ENCODE results near the gene DGLUCY. TPM values are rescaled to one million over a fixed set of nuclear protein-coding genes. Genes with fewer than 3 reads are reported as not detected.

DGLUCY gene
- total RNA-seq, 1 experiment from 2014 or later, result 67.0 TPM

DNA sequence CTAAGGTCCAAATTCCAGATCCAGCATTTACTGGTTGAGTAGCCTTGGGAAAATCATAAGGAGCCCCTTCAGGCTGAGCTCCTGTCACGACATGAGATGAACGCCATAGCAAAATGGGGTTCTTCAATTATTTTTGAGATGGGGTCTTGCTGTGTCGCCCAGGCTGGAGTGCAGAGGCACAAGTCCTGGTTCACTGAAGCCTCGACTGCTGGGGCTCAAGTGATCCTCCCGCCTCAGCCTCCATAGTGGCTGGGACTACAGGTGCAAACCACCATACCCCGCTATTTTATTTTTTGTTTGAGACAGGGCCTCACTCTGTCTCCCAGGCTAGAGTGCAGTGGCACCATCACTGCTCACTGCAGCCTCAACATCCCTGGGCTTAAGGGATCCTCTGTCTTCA lies 156.3 kb downstream of the DGLUCY start:
- Histone ChIP-seq H3K79me2 (ENCODE audit: insufficient read depth, low read length) (no peaks in the 10 kb centered on the region), H4K20me1 (ENCODE audit: insufficient read depth) (no peaks in the 10 kb centered on the region), H3K4me3 (replicated peaks in 1 of 2; ENCODE audit: low read depth in 1 of 2, low read length in 2 of 2) (no peak overlapping the region), H2AFZ (ENCODE audit: low read depth, low read length, poor library complexity, severe bottlenecking) (no peak overlapping the region), H3K36me3 (ENCODE audit: control insufficient read depth in 1 of 2, insufficient read depth in 2 of 2, low read length in 2 of 2) (no peaks in the 10 kb centered on the region), H3K4me1 (ENCODE audit: control insufficient read depth in 1 of 2, insufficient read depth in 2 of 2, low read length in 2 of 2) (no peaks in the 10 kb centered on the region), H3K4me2 (ENCODE audit: low read length) (no peak overlapping the region), H3K27ac (ENCODE audit: low read depth, low read length) (no peak overlapping the region), H3K9me2 (ENCODE audit: insufficient read depth) (no peaks in the 10 kb centered on the region), H3K9ac (ENCODE audit: low read length) (no peak overlapping the region), H3K9me3 (ENCODE audit: control insufficient read depth in 1 of 2, insufficient read depth in 1 of 2, low read depth in 1 of 2, low read length in 2 of 2) (no peaks in the 10 kb centered on the region), H3K27me3 (ENCODE audit: insufficient read depth, low read length) (no peaks in the 10 kb centered on the region)
- intact Hi-C loops (cut with micrococcal nuclease), result no loop called here
- ChIA-PET POLR2A (no interaction called here), CTCF (no interaction called here), RAD21 (ENCODE audit: low non-redundant PET in 1 of 2, low total read pairs in 2 of 2, uncharacterized antibody in 2 of 2, unreplicated experiment in 2 of 2) (no interaction called here)
- TF ChIP-seq RAD21 (IDR thresholded peaks at IDR 0.05; ENCODE audit: low read depth) (no peak), FOSL1 (IDR thresholded peaks at IDR 0.05; ENCODE audit: low read depth) (no peak), YY1 (IDR thresholded peaks at IDR 0.05; ENCODE audit: extremely low read depth, insufficient replicate concordance, low read depth, low read length) (no peak), TCF7L2 (IDR thresholded peaks at IDR 0.05; ENCODE audit: borderline replicate concordance, extremely low read depth, insufficient read depth, insufficient read length) (no peak), SIN3A (IDR thresholded peaks at IDR 0.05; ENCODE audit: low read depth) (no peak), POLR2A (IDR thresholded peaks at IDR 0.05; ENCODE audit: borderline replicate concordance, extremely low read depth, insufficient read depth, insufficient read length) (no peak), POLR2AphosphoS5 (IDR thresholded peaks at IDR 0.05; ENCODE audit: low read depth, low read length) (no peak), CBX3 (IDR thresholded peaks at IDR 0.05; ENCODE audit: low read depth) (no peak), ZNF274 (IDR thresholded peaks at IDR 0.05; ENCODE audit: low read depth, low read length) (no peak), EZH2 (IDR thresholded peaks at IDR 0.05) (no peak), EZH2phosphoT487 (IDR thresholded peaks at IDR 0.05; ENCODE audit: borderline replicate concordance) (no peak), JUND (IDR thresholded peaks at IDR 0.05) (no peak)
- TF ChIP-seq, protein P1, sequence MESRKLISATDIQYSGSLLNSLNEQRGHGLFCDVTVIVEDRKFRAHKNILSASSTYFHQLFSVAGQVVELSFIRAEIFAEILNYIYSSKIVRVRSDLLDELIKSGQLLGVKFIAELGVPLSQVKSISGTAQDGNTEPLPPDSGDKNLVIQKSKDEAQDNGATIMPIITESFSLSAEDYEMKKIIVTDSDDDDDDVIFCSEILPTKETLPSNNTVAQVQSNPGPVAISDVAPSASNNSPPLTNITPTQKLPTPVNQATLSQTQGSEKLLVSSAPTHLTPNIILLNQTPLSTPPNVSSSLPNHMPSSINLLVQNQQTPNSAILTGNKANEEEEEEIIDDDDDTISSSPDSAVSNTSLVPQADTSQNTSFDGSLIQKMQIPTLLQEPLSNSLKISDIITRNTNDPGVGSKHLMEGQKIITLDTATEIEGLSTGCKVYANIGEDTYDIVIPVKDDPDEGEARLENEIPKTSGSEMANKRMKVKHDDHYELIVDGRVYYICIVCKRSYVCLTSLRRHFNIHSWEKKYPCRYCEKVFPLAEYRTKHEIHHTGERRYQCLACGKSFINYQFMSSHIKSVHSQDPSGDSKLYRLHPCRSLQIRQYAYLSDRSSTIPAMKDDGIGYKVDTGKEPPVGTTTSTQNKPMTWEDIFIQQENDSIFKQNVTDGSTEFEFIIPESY (IDR thresholded peaks at IDR 0.05; ENCODE audit: extremely low read depth, insufficient replicate concordance, low read length), result no peak
- TF ChIP-seq, protein P2, sequence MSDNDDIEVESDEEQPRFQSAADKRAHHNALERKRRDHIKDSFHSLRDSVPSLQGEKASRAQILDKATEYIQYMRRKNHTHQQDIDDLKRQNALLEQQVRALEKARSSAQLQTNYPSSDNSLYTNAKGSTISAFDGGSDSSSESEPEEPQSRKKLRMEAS (IDR thresholded peaks at IDR 0.05), result no peak
- ATAC-seq, result no peak
- DNase-seq (ENCODE audit: low read depth, low spot score), result no peak
- BruUV-seq (replicated peaks), result no TSS peak
